EH (cell line): ENCODE data around the gene ADAMTS17.

ENCODE experiments used
- DNase-seq: peaks from one replicate; pipeline ENCODE4 v3.0.0-alpha.2; 2015; ENCODE audit warnings: low read depth

Gene ADAMTS17

GRCh38 chr15:100224206-100225185, 117.3 kb downstream of the ADAMTS17 start:
- DNase-seq = no peak

GRCh38 chr15:100222349-100222715, 119.4 kb downstream of the ADAMTS17 start:
- DNase-seq = no peak

GRCh38 chr15:100221471-100222348, 120.1 kb downstream of the ADAMTS17 start:
- DNase-seq = no peak

GRCh38 chr15:100220058-100220768, 121.6 kb downstream of the ADAMTS17 start:
- DNase-seq = no peak

GRCh38 chr15:100218434-100218833, 123.3 kb downstream of the ADAMTS17 start:
- no peak for DNase-seq

GRCh38 chr15:100216182-100216581, 125.6 kb downstream of the ADAMTS17 start:
- no peak for DNase-seq

GRCh38 chr15:100215843-100216169, 126.0 kb downstream of the ADAMTS17 start:
- DNase-seq = no peak

- DNase-seq = no peak
These were observed 126.5 kb downstream of the ADAMTS17 start for GRCh38 chr15:100215031-100215842.

- no peak for DNase-seq
These were observed 129.6 kb downstream of the ADAMTS17 start for GRCh38 chr15:100211855-100212850.

GRCh38 chr15:100210338-100210737, 131.4 kb downstream of the ADAMTS17 start:
- no peak for DNase-seq

GRCh38 chr15:100208921-100209603, 132.7 kb downstream of the ADAMTS17 start:
- DNase-seq = no peak

- no peak for DNase-seq
These were observed 134.7 kb downstream of the ADAMTS17 start for GRCh38 chr15:100207053-100207452.

- no peak for DNase-seq
These were observed 135.1 kb downstream of the ADAMTS17 start for GRCh38 chr15:100206643-100207042.

- no peak for DNase-seq
These were observed 136.1 kb downstream of the ADAMTS17 start for GRCh38 chr15:100205549-100206295.

- DNase-seq = no peak
These were observed 137.0 kb downstream of the ADAMTS17 start for GRCh38 chr15:100204771-100205170.

- no peak for DNase-seq
These were observed 137.6 kb downstream of the ADAMTS17 start for GRCh38 chr15:100204211-100204610.

GRCh38 chr15:100202309-100202960, 139.3 kb downstream of the ADAMTS17 start:
- DNase-seq = no peak
